H4 (cell line): ENCODE measurements around the gene PGAP3. TPM values are rescaled to one million over a fixed set of nuclear protein-coding genes. Genes with fewer than 3 reads are reported as not detected.

Experiments used
- DNase-seq: peaks from one replicate; pipeline ENCODE4 v3.0.0-alpha.2; 2015; ENCODE audit warnings: low spot score
- total RNA-seq: library from RNA; depleted of rRNA; stranded (reverse); fragments of >200 nt; shearing (Covaris generic); gene quantifications from 2 replicates; pipeline ENCODE4 v1.2.3, GENCODE V29; 2014

The PGAP3 gene
- total RNA-seq, 1 experiment from 2014 or later: 10.9 TPM

DNA sequence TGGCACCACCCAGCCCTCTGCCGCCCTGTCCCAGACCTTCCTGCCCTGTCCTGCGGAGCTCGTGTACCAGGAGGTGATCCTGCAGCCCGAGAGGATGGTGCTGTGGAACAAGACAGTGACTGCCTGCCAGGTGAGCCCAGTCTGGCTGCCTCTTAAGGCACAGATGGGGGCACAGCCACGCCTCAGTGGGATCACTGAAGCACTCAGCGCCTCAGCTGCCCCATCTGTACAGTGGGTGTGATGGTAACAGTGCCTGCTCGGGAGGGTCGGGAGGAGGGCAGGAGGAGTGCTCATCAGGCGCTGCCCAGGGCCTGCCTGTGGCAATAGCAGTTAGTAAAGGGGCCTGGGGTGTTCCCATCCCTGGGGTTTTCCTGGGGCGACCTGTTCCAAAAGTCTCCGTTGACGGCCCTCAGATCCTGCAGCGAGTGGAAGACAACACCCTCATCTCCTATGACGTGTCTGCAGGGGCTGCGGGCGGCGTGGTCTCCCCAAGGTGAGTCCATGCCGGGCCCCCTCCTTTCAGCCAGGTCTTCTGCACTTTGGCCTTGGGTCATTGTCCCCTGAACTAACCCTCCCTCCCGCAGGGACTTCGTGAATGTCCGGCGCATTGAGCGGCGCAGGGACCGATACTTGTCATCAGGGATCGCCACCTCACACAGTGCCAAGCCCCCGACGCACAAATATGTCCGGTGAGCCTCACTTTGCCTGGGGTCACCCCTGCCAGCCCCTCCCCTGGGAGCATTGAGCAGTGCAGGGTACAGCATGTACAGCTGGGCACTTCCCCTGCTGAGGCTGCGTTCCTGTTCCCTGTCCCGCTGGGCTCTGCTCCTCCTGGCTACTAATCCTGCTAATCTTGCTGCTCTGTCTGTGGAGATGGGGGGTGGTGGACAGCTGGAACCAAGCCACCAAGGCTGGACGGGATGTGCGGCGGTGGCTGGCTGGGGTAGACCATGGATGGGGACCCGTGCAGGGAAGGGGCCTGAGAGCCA, 27.2 kb downstream of the PGAP3 start:
- DNase-seq: no peak

- no peak for DNase-seq
Measured at GRCh38 chr17:39660011-39660360, 27.9 kb downstream of the PGAP3 start.

DNA sequence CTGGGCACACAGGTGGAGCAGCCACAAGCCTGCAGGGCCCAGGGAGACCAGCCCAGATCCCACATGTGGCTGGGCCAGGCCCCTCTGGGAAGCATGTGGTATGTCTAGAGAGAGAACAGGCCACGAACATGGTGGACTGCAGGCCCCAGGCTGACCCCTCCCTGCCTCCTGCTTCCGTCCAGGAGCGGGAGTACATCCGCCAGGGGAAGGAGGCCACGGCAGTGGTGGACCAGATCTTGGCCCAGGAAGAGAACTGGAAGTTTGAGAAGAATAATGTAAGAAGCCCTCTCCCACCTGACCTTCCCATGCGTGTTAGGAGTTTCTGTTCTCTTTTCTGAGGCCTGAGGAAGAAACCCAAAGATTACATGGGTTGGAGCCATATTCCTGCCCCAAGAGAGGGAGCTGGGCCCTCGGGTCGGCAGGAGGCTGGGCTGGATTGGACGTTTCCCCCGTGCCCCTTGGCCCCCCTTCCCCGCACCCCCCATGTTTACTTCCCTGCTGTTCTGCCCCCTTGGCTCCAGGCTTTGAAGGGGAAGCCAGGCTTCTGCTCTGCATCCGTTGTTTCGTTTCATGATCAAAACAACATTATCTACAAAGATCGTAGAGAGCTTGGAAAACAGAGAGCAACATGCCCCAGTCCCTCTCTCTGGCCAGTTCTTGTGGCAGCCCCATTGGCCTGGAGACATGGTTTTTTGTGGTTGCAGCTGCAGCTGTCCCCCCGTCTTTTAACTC, 28.4 kb downstream of the PGAP3 start:
- DNase-seq: no peak

DNA sequence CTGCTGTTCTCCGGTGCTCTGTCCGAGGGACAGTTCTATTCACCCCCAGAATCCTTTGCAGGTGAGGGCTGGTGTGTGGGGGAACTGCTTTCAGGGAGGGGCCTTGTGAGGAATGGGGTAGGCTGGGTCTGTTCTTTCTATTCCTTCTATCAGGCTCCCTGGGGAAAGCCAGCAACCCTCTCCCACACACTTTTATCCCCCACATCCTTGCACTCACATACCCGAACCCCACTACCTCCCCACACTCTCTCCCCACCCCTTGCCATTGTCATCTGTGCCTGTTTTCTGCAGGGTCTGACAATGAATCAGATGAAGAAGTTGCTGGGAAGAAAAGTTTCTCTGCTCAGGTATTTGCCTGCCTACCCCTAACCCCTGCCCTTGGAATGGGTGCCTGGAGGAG, 29.1 kb downstream of the PGAP3 start:
- no peak for DNase-seq

DNA sequence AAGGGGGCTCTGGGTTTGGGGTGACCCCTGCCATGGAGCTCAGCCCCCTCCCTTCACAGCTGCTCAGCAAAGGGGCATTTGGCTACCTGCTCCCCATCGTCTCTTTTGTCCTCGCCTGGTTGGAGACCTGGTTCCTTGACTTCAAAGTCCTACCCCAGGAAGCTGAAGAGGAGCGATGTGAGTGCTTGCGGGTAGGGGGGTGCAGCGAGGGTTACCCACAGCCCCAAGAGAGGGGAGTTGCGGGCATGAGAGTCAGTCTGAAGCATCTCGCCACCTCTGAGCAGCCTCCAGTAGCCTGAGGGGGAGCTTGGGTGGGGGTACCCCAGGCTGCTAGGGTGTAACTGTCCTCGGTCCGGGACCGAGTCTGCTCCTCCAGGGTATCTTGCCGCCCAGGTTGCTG, 29.5 kb downstream of the PGAP3 start:
- no peak for DNase-seq

DNA sequence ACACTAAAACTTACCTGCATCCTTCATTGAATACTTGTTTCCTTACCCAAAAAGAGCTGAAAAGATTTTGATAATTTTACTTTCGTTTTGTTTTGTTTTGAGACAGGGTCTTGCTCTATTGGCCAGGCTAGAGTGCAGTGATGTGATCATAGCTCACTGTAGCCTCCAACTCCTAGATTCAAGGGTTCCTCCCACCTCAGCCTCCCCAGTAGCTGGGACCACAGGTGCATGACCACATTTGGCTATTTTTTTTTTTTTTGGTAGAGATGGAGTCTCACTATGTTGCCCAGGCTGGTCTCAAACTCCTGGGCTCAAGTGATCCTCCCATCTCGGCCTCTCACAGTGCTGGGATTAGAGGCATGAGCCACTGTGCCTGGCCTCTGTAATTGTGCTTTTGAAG, 32.8 kb downstream of the PGAP3 start:
- DNase-seq: no peak

GRCh38 chr17:39653662-39654331, 34.1 kb downstream of the PGAP3 start:
- DNase-seq: peak; percentile 27

- no peak for DNase-seq
Measured at GRCh38 chr17:39653316-39653661, 34.6 kb downstream of the PGAP3 start.

- no peak for DNase-seq
Measured at GRCh38 chr17:39652587-39653315, 35.1 kb downstream of the PGAP3 start.

DNA sequence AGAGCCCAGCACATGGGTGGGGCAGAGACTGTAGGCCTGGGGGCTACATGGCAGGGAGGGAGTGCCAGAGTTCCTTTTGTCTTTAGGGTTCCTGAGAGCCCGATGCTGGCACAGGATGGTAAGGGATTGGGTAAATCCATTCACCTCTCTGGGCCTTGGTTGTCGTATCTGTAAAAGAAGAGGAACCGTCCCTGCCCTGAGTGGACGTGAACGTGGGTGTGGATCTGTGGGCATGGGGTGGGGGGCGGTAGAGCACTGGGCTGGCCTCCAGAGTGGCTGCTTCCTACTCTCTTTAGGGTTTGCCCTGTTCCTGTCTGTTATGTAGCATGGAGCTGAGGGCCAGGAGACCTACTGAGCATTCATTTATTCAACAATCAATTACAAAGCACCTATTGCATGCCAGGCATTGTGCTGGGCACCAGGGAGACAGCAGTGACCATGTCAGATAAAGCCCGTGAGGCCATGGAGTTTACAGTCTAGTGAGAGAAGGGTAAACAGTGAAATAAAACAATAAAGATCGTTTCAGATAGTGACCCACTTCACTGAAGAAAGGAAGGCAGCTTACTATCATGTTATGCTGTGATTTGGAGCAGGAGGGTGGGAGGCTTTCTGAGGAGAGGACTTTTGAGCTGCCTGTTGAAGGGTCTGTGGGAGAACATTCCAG, 35.8 kb downstream of the PGAP3 start:
- no peak for DNase-seq

DNA sequence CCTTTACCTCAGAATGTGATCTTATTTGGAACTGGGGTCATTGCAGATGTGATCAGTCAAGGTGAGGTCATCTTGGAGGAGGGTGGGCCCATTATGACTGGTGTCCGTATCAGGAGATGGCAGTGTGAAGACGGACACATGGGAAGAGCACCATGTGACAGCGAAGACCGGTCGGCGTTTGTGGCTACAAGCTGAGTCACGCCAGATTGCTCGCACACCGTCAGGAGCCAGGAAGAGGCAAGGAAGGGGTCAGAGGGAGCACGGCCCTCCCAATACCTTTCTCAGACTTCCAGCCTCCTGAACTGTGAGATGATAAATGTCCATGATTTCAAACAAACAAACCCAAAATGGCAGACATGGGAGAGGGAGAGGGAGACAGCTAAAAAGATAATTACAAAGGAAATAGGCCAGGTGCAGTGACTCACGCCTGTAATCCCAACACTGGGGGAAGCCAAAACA, 37.7 kb downstream of the PGAP3 start:
- peak; percentile 23 for DNase-seq

GRCh38 chr17:39648616-39649366, 39.1 kb downstream of the PGAP3 start:
- DNase-seq: no peak

DNA sequence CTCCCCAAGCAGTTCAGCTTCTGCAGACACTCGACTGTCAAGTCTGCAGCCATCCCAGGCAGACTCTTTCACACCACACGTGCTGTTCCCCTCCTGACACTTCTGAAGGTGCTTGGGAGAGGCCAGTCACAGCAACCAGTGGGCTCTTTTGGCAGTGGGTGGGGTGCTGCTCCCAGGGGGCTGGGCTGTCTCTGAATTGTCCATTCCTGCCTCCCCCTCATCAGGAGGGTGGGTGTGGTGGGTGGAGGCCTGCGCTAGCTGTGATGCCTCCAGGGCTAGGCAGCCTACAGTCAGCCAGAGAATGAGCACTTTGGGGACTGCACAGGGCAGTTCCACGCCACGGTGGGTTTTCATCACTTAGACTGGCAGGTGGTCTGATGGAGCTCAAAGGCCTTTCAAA, 40.6 kb downstream of the PGAP3 start:
- no peak for DNase-seq

- DNase-seq: peak; percentile 36
Measured at GRCh38 chr17:39643271-39643670, 44.6 kb downstream of the PGAP3 start.

DNA sequence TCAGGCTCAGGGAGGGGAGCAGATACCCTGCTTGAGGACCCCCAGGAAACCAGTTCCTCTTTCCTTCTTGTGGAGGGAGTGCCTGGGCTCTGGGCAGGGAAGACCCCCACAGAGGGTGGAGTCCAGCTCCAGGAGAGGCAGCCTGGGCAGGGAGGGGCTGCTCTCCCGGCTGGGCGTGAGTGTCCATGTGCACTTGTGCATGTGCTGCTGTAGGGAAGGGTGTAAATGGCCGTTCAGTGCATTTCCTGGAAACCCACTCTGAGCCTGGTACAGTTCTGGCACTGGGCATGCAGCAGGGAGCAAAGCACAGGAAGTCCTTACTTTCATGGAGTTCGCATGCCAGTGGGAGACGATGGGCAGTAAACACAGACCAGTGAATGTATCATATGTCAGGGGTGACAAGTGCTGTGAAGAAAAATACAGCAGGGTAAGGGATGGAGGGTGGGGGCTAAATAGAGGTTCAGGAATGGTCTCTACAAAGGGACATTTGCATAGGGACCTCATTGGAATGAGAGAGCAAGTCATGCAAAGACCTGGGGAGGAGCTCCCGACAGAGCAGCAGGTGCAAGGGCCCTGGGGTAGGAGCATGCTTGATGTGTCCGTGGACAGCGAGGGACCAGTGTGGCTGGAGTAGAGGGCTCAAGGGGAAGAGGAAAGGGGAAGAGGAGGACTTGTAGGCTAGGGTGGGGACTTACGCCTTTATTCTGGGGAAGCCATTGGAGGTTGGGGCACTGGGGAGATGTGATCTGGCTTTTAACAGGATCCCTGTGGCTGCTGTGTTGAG, 45.4 kb downstream of the PGAP3 start:
- no peak for DNase-seq

DNA sequence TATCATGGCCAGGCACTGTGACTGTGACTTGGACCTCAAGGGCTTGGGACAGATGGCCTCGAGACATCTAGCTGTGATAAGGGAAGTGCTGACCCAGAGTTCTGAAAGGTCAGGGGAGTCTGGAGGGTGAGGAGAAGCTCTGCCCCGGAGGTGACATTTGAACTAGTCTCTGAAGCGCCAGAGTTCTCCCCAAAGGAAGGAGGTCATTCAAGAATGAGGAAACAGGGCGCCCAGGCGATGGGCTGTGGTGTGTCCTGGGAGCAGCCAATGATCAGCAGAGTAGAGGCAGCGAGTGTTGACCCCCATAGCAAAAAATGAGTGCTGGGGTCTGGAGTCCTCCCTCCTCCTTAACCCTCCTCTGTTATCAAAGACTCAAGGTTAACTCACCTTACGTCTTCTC, 46.0 kb downstream of the PGAP3 start:
- DNase-seq: no peak

GRCh38 chr17:39641097-39641496, 46.8 kb downstream of the PGAP3 start:
- no peak for DNase-seq

DNA sequence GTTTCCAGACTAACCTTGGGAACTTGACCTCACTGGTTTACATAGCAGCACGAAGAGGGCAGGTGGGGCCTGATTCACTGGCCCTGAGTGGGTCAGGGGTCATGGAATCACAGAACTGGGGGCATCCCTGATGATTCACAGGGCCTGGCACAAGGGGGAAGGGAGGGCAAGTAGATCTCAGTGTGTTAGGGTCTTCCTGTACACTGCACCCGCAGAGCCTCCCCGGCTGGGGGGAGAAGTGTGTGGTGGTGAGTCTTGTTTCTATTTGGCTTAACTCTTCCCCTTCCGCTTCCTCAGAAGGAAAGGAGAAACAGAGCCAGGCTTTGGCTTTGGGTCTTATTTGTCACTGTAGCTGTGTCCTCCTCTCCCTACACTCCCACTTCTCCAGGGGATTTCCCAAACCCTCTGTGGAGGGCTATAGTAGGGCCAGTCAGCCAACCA, 47.2 kb downstream of the PGAP3 start:
- DNase-seq: no peak
